ENCODE results near the gene MRPL48.

Gene MRPL48

GRCh38 chr11:73893041-73893440 is 105.4 kb downstream of the MRPL48 start:
- DNase-seq (ENCODE audit: low read depth): no peak

DNA sequence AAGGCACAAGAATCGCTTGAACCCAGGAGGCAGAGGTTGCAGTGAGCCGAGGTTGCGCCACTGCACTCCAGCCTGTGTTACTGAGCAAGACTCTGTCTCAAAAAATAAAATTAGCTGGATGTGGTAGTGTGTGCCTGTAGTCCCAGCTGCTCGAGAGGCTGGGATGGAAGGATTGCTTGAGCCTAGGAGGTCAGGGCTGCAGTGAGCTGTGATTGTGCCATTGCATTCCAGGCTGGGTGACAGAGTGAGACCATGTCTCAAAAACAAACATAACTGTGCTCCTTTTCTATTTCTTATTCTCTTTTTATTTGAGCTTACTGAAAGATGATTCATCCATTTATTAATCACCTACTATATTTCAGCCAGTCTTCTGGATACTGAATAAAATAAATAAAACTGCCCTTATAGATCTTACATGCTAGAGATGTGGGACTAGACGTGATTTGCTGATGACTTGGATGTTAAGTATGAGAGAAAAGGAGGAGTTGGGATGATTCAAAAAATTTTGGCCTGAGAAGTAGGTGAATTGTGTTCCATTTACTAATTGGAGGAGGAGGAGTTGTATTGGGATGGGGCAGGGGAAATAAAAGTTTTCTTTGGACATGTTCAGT is 107.2 kb downstream of the MRPL48 start:
- DNase-seq (ENCODE audit: low read depth): no peak

DNA sequence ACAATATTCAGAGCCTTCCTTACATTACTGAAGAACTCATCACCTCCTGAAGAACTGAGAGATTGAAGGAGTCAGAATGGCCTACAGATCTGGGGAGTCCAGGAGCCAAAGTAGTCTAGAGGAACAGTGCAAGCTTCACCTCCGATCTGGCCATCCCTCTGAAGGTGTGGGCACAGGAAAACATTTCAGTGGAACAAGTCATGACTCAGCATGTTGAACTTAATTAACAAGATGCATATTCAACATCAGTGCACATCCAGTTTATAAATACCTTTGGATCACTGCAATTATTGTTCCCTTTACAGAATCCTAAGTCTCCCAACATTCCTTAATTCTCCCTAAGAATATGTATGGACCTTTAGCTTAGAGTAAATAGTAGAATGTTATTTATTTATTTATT is 114.6 kb downstream of the MRPL48 start:
- no peak for DNase-seq (ENCODE audit: low read depth)

DNA sequence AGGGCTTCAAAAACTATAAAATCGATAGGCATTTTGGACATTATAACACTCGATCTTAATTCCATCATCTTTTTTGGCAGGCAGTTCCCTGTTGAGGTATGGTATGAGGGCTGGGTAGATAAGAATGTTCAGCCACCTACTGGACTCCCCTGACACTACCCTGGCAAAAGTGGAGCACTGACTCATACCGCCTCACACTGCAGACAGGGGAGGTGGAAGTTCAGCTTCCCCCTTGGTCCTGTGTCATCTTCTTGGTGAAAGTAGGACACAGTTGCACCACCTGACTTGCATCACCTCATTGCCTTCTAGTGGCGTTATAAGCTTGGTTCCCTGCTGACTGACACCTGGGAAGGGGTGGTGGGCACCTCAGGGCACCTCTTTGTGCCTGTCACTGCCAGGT is 119.5 kb downstream of the MRPL48 start:
- no peak for DNase-seq (ENCODE audit: low read depth)

GRCh38 chr11:73912026-73912425 is 124.4 kb downstream of the MRPL48 start:
- no peak for DNase-seq (ENCODE audit: low read depth)

GRCh38 chr11:73913472-73913871 is 125.8 kb downstream of the MRPL48 start:
- DNase-seq (ENCODE audit: low read depth): no peak

DNA sequence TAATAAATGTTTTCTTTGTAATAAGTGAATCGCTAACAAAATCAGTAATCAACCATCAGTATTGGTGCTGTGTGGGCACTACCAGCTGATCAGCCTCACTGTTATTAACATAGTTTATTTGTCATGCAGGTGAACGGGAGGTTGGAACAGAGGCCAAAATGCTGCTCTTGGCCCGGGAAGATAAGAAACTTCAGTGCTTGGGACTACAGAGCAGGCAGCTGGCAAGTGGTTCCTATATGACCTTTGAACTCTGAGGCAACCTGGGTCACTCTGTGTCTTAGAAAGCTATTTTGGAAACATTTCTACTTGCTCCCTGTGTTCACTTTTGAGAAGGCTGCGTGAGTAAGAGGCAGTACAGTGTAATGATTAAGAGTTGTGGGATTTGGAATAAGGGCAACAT is 126.6 kb downstream of the MRPL48 start:
- no peak for DNase-seq (ENCODE audit: low read depth)
